GM18502 (cell line): ENCODE results near the gene EYS.
"Not testable (repeated sequence)": the region's sequence is repeated elsewhere in the genome, so short reads cannot be mapped to it uniquely, and the experiment has no call there.

Experiments
- ATAC-seq: cut with Tn5 transposase; IDR thresholded peaks from one replicate; pipeline ENCODE4 v1.9.1; 2021; ENCODE audit warnings: mild to moderate bottlenecking; ENCODE audit not compliant: unreplicated experiment, poor library complexity

The EYS gene

DNA sequence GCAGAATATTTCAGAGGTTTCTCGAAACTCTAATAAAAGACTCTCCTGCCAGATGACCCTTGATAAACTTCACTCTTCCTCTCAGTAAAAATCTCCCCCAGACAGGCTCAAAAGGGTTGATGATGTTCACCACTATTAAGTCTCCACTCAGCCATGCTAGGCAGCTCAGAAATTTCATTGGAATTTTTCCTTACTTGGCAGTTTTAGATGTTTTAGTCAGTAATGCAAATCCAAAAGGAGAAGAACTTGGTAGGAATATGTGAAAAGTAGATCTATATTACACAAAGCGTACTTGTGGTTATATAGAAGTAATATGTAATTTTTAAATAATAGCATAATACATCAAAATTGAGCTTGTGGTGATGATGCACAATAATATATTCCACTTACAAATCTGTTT lies 1738.4 kb downstream of the EYS start:
- no peak for ATAC-seq

DNA sequence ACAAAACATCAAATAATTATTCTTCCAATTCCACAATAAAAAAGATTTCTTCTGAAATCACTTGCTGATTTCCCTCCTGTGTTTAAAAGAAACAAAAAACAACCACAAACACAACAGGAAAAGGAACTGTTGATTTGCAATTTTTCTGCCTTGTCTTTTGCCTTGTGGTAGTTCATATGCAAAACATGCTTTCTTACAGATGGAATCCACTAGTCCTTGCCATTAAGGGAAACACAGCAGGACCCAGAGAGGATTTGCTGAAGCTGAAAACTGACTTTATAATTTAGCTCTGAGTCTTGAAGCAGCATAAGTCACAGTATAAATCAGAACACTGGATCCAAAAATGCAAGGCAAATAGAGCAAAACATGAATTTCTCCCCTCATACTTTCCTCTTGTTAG lies 1742.7 kb downstream of the EYS start:
- ATAC-seq: no peak

DNA sequence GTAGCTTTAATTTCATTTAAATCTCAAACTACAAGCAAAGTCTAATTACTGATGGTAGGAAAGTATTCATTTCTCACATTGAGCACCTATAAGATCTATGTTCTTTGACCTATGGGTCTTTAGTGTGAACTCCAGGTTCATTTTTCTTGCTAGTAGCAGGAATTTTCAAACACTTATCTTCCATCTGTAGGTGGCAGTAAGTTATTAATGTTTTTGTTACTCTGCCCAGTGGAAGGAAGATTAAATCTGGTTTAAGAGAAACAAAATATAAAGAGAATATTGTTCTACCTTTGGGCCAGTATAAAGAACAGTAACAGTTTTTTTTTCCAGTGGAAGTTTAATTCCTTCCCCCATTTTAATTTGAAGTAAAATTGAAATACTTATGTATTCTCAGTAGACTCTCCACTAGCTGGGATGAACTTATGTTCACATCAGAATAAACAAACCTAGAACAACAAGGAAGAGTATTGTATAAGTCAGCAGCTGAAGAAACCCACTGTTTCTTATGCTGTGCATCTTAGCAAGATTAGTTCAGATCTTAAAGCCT lies 1743.2 kb downstream of the EYS start:
- ATAC-seq: no peak

DNA sequence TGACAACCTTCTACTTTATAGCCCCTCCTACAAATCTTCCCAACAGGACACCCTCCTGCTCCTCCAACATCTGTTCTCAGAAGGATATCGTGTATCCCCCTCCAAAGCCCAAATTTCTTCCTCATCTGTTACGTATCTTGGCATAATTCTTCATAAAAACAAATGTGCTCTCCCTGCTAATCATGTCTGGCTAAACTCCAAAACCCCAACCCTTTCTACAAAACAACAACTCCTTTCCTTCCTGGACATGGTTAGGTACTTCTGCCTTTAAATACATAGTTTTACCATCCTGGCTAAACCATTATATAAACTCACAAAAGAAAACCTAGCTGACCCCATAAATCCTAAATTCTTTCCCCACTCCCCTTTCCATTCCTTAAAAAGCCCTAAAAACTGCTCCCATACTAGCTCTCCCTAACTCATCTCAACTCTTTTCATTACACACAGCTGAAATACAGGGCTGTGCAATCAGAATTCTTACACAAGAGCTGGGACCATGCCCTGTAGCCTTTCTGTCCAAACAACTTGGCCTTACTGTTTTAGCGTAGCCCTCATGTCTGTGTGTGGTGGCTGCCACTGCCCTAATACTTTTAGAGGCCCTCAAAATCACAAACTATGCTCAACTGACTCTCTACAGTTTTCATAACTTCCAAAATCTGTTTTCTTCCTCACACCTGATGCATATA lies 1753.5 kb downstream of the EYS start:
- ATAC-seq: not testable (repeated sequence)

DNA sequence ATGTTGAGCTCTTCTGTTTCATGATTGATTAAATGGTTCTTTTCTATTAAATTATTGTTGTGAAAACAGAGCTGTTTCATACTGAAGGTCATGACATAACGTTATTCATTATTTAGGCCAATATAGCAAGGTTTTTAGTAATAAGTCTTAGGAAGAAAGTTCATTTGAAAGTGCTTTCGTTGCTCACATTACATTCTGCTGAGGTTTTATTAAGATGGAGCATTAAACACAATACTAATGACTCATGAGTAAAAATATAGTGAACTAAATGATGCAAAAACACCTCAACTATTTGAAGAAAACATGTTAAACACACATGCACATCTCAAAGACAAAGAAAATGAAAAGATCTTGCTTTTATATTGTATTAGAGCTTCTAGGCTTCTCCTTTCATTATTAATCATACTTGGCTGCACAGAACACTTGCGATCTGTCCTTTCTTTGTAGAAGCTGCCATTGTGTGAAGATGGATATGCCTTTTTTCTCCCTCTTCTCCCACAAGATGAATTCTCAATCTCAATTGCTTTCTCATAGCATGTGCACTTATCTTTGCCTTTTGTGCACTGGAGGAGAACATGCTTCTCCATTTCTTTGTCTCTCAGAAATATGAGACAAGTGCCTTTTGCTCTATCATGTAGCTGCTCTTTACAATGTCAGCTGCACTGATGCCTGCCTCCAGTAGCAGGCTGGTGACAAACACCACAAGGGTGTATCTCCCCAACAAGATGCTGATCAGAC lies 1759.1 kb downstream of the EYS start:
- ATAC-seq: no peak

DNA sequence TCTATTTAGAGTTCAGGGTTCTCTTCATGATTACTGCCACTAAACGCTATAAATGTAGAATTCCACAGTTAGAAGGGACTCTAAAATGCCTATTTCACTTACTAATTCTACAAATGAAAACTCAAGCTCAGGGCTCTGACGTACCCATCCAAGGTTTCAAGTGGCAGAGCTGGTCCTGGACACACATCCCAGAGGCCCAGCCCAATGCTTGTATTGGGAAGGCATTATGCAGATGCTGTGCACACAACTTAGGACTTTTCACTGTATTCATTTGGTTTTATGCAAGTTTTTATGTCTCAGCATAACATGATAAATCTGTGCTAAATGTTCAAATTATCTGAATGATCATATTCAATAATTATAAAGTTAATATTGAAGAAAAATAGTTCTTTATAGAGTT lies 1761.0 kb downstream of the EYS start:
- no peak for ATAC-seq

DNA sequence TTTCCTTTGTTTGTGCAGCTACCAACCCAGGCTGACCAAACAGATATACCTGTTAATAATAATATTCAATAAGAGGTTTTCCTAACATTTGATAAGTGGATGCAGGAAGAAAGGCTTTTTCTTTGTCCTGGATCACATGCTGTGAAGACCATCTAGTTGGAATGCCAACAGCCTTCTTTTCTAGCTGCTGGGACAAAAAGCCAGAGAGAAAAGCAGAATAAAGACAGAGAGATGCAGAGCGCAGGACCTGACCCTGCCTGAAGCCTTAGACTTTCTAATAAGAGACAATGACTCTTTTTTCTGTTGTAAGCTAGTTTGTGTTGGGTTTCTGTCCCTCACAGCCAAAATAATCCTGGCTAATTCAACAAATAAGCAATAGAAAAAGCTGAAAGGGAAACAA lies 1763.2 kb downstream of the EYS start:
- no peak for ATAC-seq

DNA sequence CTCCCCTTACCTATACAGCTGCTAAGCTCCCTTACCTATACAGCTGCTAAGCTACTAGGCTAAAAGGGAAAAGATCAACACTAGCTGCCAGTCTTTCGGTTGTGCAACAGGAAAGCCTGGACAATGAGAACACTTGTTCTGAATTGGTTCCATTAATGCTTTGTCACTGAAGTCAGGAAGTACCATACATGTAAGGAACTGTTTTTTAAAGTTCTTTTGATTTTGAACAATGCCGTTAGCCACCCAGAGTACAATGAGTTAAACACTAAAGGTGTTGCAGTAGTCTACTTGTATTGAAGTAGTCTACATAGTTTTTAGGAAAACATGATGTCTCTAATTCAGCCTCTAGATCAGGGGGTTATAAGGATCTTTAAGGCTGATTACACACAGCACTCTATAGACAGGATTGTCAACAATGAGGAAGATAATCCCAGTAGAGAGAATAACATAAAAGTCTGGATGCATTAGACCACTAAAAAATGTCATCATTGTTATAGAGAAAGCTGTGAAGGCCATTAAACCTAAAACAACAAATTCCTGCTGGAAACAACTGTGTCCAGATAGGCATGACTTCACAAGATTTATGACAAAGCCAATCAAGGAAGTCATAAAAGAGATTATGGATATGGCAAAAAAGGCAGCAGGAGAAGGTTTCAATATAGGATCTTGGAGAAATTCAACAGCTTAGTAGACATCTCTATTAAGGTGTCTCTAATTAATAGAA lies 1765.1 kb downstream of the EYS start:
- no peak for ATAC-seq

DNA sequence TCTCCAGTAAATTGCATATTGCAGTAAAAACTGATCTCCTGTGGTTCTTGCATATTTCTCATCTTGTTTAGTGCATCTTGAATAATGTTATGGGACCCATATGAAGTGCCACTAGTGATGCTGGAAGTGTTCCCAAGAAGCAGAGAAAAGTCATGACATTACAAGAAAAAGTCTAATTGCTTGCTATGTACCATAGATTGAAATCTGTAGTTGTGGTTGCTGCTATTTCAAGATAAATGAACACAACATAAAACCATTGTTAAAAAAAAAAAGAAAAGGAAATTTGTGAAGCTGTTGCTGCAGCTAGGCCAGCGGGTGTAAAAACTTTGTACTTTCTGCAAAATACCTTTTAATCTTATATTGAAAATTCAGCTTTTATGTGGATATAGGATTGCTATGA lies 1767.0 kb downstream of the EYS start:
- ATAC-seq: no peak

DNA sequence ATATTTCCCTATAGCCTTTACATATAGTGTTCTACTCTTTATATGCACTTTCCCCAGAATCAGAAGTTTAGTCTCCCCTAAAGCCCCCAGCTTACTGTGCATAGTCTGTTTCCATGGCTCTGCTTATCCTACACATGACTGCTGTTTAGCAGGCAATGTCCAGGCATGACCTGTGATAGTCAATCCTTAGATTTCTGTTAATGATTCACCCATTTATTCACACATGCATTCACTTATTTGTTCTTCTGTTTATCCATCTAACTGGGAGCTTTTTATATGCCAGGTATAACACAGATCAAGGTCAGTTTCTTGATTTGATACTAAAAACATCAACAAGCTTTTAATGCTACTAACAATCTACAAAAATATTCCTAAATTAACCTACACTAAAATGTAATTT lies 1770.6 kb downstream of the EYS start:
- no peak for ATAC-seq

DNA sequence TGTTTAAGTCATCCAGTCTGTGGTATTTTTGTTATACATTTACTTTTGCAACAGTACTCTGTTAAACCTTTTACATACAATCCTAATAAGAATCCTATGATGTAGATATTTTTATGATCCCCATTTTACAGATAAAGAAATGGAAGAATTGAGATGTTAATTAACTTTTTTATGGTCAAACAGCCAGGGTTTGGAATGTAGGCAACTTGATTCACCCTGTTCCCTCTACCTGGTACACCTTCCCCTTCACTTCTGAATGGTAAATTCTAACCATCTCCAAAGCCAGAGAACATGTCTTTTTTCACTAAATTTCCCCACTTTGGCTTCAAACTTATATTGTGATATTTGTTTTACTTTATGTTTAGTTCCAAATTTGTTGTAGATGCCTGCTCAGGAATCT lies 1771.3 kb downstream of the EYS start:
- no peak for ATAC-seq

DNA sequence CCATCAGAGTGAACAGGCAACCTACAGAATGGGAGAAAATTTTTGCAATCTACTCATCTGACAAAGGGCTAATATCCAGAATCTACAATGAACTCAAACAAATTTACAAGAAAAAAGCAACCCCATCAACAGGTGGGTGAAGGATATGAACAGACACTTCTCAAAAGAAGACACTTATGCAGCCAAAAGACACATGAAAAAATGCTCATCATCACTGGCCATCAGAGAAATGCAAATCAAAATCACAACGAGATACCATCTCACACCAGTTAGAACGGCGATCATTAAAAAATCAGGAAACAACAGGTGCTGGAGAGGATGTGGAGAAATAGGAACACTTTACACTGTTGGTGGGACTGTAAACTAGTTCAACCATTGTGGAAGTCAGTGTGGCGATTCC lies 1773.1 kb downstream of the EYS start:
- ATAC-seq: not testable (repeated sequence)

DNA sequence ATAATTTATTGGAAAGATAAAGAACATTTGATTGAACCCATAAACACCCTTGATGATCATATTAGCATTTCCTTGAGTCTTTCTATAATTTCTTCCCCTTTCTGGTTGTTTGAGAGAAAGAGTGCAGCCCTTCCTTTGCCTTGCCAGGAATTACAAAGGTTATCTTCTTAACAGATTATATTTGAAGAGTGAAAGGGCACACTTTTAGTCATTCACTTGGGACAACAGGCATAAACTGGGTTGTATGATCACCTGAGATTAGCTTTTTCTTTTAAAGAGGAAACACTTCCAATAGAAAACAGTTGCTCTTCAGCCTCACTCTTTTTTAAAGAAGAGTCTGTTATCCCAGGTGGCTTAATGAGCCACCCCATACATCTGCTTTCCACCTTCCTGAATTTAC lies 1776.2 kb downstream of the EYS start:
- no peak for ATAC-seq

DNA sequence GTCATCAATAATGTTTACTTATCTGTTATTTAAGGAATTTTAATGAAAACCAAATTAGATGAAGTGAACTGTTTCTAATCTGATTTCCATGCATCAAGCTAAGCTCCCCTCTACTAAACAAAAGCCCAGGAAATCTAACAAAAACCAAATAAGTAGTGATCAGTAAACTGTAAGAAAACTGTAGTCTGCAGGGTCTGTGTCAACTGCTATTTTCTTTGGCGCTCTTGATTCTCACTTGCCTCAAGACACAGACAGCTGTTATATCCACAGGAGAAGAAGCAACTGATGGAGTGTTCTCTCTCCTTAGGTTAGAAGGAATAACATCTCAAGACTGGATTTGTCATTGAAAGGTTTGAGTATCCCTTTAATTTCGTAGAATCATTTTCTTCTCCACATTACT lies 1777.9 kb downstream of the EYS start:
- no peak for ATAC-seq

DNA sequence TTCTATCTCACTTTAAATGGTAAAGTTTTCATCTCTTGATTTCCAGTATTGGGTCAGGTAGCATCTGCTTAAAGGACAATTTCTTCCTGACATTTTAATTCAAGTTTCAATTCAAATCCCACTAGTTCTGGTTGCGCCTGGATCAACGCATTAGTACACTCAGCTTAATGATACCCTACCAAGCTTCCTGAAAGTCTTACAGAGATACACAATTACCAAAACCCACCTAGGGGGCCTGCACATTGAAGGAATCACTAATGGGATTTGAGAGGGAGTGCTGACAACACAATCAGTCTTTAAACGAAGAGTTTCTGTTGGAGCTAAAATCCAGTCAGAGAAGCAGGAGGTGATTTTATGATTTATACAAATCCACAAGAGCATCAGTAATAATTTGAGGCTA lies 1778.4 kb downstream of the EYS start:
- ATAC-seq: no peak

DNA sequence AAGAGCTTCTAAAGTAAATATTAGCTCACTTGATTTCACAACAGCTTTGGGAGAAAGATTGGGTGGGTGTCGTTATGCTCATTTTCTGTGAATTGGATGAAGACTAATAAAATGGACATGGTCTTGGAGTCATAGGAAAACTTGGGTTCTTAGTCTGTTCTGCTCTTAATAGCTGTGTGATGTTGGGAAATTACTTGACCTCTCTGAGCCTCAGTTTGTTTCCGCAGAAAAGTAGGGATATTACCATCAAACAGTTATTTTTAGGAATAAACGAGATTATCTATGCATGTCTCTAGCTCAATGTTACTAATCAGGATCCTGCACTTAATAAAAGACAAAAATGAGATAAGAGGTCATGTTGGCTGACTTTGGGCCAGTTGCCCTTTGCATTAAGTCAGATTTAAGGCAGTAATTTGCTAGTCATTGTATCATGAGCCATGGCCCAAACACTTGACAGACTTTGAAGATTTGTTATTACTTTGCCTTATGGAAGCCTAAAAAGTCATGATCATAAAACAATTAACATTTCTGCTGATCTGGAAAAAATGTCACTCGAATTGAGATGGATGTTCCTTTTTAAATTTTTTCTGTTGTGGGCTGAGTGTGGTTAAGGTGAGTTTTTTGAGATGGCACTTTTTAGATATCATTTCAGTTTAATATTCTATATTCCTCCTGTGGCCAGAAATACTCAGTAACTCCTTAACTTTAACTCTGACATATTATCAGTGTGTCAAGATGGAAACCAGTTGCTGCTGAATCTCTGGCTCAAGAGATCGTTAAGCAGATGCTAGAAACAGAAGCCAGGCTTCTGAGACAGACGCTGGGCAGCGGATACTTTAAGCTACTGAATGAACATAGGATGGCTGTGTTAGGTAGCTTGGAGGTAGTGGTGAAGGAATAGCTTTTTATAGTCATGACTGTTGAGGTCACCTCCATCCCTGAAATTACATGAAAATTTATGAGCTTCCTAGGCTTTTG lies 1779.8 kb downstream of the EYS start:
- ATAC-seq: no peak

DNA sequence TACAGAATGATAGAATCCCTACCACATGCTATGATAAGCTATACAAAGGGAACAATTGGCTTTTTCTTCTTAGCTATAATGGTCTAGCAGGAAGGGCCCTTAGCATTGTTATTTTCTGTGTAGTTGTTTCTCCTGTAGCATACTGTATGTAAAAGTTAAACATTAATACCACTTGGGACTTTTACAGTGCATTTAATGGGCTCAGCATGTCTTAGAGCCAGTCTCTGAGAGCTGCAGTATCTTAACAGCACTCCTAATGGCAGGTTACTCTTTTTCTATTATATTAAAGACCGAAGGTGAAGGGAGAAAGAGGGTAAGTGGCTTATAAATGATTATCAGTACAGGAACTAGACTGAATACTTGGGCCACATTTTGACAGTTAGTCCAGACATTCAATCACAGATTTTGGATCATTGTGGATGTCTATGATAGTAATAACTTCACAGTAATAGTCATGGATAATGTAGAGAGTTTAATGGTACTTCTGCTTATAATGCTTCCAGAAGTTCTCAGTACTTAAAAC lies 1780.7 kb downstream of the EYS start:
- no peak for ATAC-seq

DNA sequence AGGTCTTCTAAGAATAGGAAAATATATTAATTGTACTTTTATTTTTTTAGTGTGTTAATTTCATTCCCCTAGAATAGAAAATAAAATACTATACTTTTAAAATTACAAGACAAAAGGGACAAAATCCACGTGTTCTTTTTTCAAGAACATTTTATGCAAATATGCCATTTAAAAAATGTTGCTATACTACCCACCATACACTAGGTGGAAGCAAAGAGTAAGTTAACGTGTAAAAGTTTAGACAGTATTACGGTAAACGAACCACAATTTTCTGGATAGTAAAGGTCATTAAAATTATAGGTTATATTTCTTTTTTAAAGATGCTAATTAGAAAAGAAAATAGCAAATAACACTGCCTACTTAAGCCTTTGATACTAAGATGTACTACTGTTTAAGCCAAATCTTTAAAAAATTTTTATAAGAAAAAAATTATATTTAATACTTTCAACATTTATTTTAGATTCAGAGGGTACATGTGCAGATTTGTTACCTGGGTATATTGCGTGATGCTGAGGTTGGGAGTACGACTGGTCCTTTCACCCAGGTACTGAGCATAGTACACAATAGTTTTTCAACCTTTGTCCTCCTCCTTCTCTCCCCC lies 1783.8 kb downstream of the EYS start:
- ATAC-seq: peak; percentile 88

DNA sequence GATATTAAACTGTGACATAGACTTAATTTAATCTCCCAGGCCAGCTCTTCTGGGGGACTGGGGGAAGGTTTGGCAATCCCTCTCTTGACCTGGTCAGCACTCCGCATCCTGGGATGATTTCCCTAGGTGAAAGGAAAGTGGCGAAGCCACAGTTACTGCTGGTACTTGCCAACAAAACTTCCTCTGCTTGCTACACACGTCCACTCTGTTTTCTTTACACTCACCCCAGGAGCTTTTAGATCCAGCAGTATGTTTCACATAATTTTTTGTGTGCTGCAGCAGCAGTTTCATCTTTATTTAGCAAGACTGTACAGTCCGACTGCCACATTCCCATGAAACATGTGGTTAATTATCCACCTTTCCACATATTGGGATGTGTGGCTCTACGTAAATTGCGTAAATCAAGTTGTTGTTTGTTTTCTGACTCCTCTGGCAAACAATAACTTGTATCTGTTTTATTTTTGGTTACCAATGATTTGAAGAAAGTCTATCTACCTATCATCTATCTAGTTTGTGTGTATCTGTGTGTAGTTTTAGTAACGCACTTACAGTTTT lies 1787.4 kb downstream of the EYS start:
- no peak for ATAC-seq
